IPS-NIHi7 (cell line): ENCODE data around the gene RNF126.
"Not testable (repeated sequence)": the region's sequence is repeated elsewhere in the genome, so short reads cannot be mapped to it uniquely, and the experiment has no call there.

Experiments used
- DNase-seq: peaks from one replicate; pipeline ENCODE4 v3.0.0; 2012; ENCODE audit warnings: mixed read lengths; ENCODE audit errors: extremely low spot score

Gene RNF126

GRCh38 chr19:628168-628567 is 34.8 kb downstream of the RNF126 start:
- DNase-seq, result peak; percentile 74

- not testable (repeated sequence) for DNase-seq
These were observed 36.4 kb downstream of the RNF126 start for GRCh38 chr19:626566-626965.

- DNase-seq, result no peak
These were observed 37.8 kb downstream of the RNF126 start for GRCh38 chr19:625257-625656.

GRCh38 chr19:624433-625109 is 38.4 kb downstream of the RNF126 start:
- no peak for DNase-seq

- no peak for DNase-seq
These were observed 39.0 kb downstream of the RNF126 start for GRCh38 chr19:623974-624373.

- no peak for DNase-seq
These were observed 39.7 kb downstream of the RNF126 start for GRCh38 chr19:623175-623916.

- DNase-seq, result no peak
These were observed 40.3 kb downstream of the RNF126 start for GRCh38 chr19:622666-623065.

GRCh38 chr19:621819-622218 is 41.2 kb downstream of the RNF126 start:
- DNase-seq, result no peak

- not testable (repeated sequence) for DNase-seq
These were observed 41.8 kb downstream of the RNF126 start for GRCh38 chr19:621191-621590.

GRCh38 chr19:620166-620862 is 42.7 kb downstream of the RNF126 start:
- no peak for DNase-seq

- DNase-seq, result no peak
These were observed 43.6 kb downstream of the RNF126 start for GRCh38 chr19:619286-620002.

GRCh38 chr19:618674-619285 is 44.2 kb downstream of the RNF126 start:
- no peak for DNase-seq

- DNase-seq, result no peak
These were observed 44.8 kb downstream of the RNF126 start for GRCh38 chr19:618247-618619.

GRCh38 chr19:617551-618246 is 45.3 kb downstream of the RNF126 start:
- no peak for DNase-seq

GRCh38 chr19:616747-617526 is 46.1 kb downstream of the RNF126 start:
- DNase-seq, result no peak

- DNase-seq, result no peak
These were observed 46.8 kb downstream of the RNF126 start for GRCh38 chr19:616062-616700.

GRCh38 chr19:615619-616018 is 47.4 kb downstream of the RNF126 start:
- no peak for DNase-seq

GRCh38 chr19:613732-614567 is 49.1 kb downstream of the RNF126 start:
- no peak for DNase-seq

GRCh38 chr19:612941-613340 is 50.1 kb downstream of the RNF126 start:
- DNase-seq, result no peak
